ENCODE results near the gene MIPEP.

GRCh38 chr13:23740002-23740401 is 149.2 kb downstream of the MIPEP start:
- no peak for TF ChIP-seq CTCF (IDR thresholded peaks at IDR 0.05; ENCODE audit: insufficient read depth, low read length)
- no peak for TF ChIP-seq REST (IDR thresholded peaks at IDR 0.05; ENCODE audit: insufficient replicate concordance, low read depth)
- TF ChIP-seq POLR2AphosphoS5 (IDR thresholded peaks at IDR 0.05; ENCODE audit: low read depth) = no peak

Measured in HL-60 (cell line).